ENCODE measurements around the gene PAX5. TPM values are rescaled to one million over a fixed set of nuclear protein-coding genes. Genes with fewer than 3 reads are reported as not detected.

Gene PAX5
- total and polyA plus RNA-seq, 2 of the 13 experiments (the other 11 are each of a cell fraction or from before 2014, with no cell fraction given), result not detected

DNA sequence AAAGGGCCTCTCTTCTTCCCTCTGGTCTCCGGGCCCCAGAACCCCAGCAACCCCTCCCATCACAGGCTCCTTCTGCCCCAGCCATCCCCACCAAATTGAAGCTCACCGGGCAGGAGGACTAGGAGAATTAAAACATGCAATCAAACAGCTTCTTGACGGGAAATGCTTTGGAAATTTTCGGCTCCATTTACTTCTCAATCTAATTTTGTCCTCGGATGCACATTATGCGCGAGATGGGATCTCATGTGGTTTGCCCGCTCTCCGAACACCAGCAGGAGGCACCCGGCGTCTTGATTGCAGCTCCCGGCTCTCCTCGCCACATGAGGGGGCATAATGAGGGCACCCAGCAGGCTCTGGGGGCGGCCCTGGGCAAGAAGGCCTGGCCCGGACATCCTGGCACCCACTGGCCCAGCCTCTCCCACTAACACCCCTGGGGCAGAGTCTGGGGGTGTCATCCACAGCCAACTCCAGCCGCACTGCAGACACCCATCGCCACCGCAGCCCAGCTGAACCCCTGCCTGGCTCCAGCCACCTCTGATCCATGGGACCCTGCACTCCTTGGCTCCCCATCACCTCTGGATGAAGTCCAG, 135.5 kb downstream of the PAX5 start:
- H3K9me3 ChIP-seq (ENCODE audit: low read length), result no peaks in the 10 kb centered on the region
- no peak for ATAC-seq
- no peaks in the 10 kb centered on the region for H3K36me3 ChIP-seq (replicated peaks in 1 of 2; ENCODE audit: control insufficient read depth in 1 of 2, insufficient read depth in 2 of 2, low read length in 2 of 2)
- no peak for DNase-seq (ENCODE audit: low spot score)
- no TSS peak for BruUV-seq (replicated peaks)
- no peak overlapping the region for H2AFZ ChIP-seq (ENCODE audit: low read length)
- no peak overlapping the region for H3K27ac ChIP-seq (ENCODE audit: extremely low read length, insufficient read depth, low read length)
- H3K9ac ChIP-seq (ENCODE audit: insufficient read depth, low read depth, low read length), result no peak overlapping the region
- in situ Hi-C loops (cut with HindIII; ENCODE audit: extremely low pct_ligation_motif_present, low pct_unique_long_range_greater_than_20kb), result no loop called here
- no peaks in the 10 kb centered on the region for H3K79me2 ChIP-seq (ENCODE audit: insufficient read depth, low read length)
- intact Hi-C loops (cut with micrococcal nuclease; ENCODE audit: unreplicated experiment), result no loop called here
- H3K4me3 ChIP-seq (replicated peaks in 1 of 3; ENCODE audit: insufficient read depth in 1 of 3, low read depth in 2 of 3, low read length in 3 of 3), result no peak overlapping the region
- 49% methylated on average over 12 of the region's 18 CpGs for WGBS (ENCODE audit: low lambda C conversion rate)
- no peaks in the 10 kb centered on the region for H4K20me1 ChIP-seq (ENCODE audit: insufficient read depth, low read length)
- H3K4me1 ChIP-seq (ENCODE audit: insufficient read depth, low read length), result no peaks in the 10 kb centered on the region
- H3K27me3 ChIP-seq (ENCODE audit: control insufficient read depth in 1 of 2, insufficient read depth in 2 of 2, low read length in 2 of 2), result peaks cover 4 to 45% of the 10 kb centered on the region in 2 experiments; a peak in 2 of 5 replicates
- no peak for FAIRE-seq
- TF ChIP-seq ZNF766 (CRISPR knock-in tag; IDR thresholded peaks at IDR 0.05; ENCODE audit: borderline replicate concordance) (no peak), BHLHE40 (IDR thresholded peaks at IDR 0.05; ENCODE audit: low read length) (no peak), ARNT2 (CRISPR knock-in tag; IDR thresholded peaks at IDR 0.05; ENCODE audit: low read depth) (no peak), JUND (CRISPR knock-in tag; IDR thresholded peaks at IDR 0.05) (no peak), EZH2 (conservative IDR thresholded peaks at IDR 0.05; ENCODE audit: low read depth, low read length) (no peak), ZNF557 (CRISPR knock-in tag; IDR thresholded peaks at IDR 0.05) (no peak), ZNF761 (CRISPR knock-in tag; conservative IDR thresholded peaks at IDR 0.05) (no peak)
- TF ChIP-seq, protein P1, sequence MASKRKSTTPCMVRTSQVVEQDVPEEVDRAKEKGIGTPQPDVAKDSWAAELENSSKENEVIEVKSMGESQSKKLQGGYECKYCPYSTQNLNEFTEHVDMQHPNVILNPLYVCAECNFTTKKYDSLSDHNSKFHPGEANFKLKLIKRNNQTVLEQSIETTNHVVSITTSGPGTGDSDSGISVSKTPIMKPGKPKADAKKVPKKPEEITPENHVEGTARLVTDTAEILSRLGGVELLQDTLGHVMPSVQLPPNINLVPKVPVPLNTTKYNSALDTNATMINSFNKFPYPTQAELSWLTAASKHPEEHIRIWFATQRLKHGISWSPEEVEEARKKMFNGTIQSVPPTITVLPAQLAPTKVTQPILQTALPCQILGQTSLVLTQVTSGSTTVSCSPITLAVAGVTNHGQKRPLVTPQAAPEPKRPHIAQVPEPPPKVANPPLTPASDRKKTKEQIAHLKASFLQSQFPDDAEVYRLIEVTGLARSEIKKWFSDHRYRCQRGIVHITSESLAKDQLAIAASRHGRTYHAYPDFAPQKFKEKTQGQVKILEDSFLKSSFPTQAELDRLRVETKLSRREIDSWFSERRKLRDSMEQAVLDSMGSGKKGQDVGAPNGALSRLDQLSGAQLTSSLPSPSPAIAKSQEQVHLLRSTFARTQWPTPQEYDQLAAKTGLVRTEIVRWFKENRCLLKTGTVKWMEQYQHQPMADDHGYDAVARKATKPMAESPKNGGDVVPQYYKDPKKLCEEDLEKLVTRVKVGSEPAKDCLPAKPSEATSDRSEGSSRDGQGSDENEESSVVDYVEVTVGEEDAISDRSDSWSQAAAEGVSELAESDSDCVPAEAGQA (IDR thresholded peaks at IDR 0.05; ENCODE audit: low read depth), result no peak
- TF ChIP-seq, protein P1 (CRISPR knock-in tag; IDR thresholded peaks at IDR 0.05; ENCODE audit: borderline replicate concordance), result no peak
- TF ChIP-seq, protein P2, sequence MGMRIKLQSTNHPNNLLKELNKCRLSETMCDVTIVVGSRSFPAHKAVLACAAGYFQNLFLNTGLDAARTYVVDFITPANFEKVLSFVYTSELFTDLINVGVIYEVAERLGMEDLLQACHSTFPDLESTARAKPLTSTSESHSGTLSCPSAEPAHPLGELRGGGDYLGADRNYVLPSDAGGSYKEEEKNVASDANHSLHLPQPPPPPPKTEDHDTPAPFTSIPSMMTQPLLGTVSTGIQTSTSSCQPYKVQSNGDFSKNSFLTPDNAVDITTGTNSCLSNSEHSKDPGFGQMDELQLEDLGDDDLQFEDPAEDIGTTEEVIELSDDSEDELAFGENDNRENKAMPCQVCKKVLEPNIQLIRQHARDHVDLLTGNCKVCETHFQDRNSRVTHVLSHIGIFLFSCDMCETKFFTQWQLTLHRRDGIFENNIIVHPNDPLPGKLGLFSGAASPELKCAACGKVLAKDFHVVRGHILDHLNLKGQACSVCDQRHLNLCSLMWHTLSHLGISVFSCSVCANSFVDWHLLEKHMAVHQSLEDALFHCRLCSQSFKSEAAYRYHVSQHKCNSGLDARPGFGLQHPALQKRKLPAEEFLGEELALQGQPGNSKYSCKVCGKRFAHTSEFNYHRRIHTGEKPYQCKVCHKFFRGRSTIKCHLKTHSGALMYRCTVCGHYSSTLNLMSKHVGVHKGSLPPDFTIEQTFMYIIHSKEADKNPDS (CRISPR knock-in tag; IDR thresholded peaks at IDR 0.05), result no peak
- H3K4me2 ChIP-seq (ENCODE audit: low read depth, low read length), result no peak overlapping the region
- CTCF ChIA-PET (ENCODE audit: low intra/inter-chr PET ratio, low total read pairs), result no interaction called here
- POLR2A ChIA-PET, result no interaction called here

Data from HepG2 (cell line).